Peyer's patch (tissue), 4 donors: ENCODE measurements around the gene RABL6. TPM values are rescaled to one million over a fixed set of nuclear protein-coding genes. Genes with fewer than 3 reads are reported as not detected.
"Not testable (repeated sequence)": the region's sequence is repeated elsewhere in the genome, so short reads cannot be mapped to it uniquely, and the experiment has no call there.

Source experiments
- DNase-seq, 3 donors: peaks; one replicate each; pipeline ENCODE4 v3.0.0-alpha.2; 2017 to 2019
- H3K27ac ChIP-seq, 4 donors: fragments of 200-600 bp; sonication (generic); one replicate each; pipeline ENCODE4 v1.5.1; 2016 to 2019
- H3K27me3 ChIP-seq, 2 donors: fragments of 200-600 bp; sonication (generic); one replicate each; pipeline ENCODE4 v1.5.1; 2019
- H3K36me3 ChIP-seq, 3 donors: fragments of 200-600 bp; sonication (generic); one replicate each; pipeline ENCODE4 v1.5.1; 2016 to 2019
- H3K4me1 ChIP-seq, 4 donors: fragments of 200-600 bp; sonication (generic); one replicate each; pipeline ENCODE4 v1.5.1; 2016 to 2019
- H3K4me3 ChIP-seq, 4 donors: fragments of 200-600 bp; sonication (generic); 1 replicate in 3 of 4; 2 replicates in 1 of 4; pipeline ENCODE4 v1.5.1; 2016 to 2019; ENCODE audit warnings: mild to moderate bottlenecking in 1 of 4
- H3K9me3 ChIP-seq, 4 donors: fragments of 200-600 bp; sonication (generic); one replicate each; pipeline ENCODE4 v1.5.1; 2016 to 2019; ENCODE audit warnings: mild to moderate bottlenecking in 1 of 4
- POLR2A ChIP-seq, 2 donors: fragments of 450-650 bp; IDR thresholded peaks; one replicate each; pipeline ENCODE4 v1.5.1; 2017; ENCODE audit warnings: antibody characterized with exemption in 2 of 2, mild to moderate bottlenecking in 2 of 2, moderate library complexity in 2 of 2
- total RNA-seq, 4 donors: library from RNA; depleted of rRNA; stranded (reverse); fragments of >200 nt; gene quantifications; one replicate each; pipeline ENCODE4 v1.1.0, GENCODE V29; 2016
- TF ChIP-seq, protein P1 (sequence below), 6 experiments: fragments of 450-650 bp in 4 of 6; fragments of 200-600 bp in 2 of 6; sonication (generic) in 1 of 6; IDR thresholded peaks; one replicate each; pipeline ENCODE4 v1.5.1; 2017 to 2019; ENCODE audit warnings: antibody characterized with exemption in 6 of 6, mild to moderate bottlenecking in 3 of 6, moderate library complexity in 1 of 6

Gene RABL6
- total RNA-seq, 4 donors from 2014 or later: 98.4 to 187 (median 134) TPM

DNA sequence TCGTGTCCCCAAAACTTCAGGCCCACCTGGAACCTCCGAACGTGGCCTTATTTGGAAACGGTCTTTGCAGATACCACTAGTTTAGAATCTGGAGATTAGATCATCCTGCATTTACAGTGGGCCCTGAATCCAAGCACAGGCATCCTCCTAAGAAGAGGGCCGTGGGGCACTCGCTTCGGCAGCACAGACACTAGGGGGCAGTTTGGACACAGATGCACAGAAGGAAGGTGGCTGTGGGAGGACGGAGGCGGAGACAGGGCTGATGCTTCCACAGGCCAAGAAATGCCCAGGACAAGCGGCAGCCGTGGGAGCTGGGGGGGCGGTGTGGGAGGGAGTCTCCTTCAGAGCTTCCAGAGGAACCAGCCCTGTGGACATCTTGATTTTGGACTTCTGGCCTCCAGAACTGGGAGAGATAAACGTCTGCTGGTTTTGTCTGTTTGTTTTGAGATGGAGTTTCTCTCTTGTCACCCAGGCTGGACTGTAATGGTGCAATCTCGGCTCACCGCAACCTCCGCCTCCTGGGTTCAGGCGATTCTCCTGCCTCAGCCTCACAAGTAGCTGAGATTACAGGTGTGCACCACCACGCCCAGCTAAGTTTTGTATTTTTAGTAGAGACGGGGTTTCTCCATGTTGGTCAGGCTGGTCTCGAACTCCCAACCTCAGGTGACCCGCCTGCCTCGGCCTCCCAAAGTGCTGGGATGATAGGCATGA, 46.8 kb upstream of the RABL6 start:
- DNase-seq: peak; percentile 49 to 74 (median 61)
- H3K27me3 ChIP-seq, H3K36me3 ChIP-seq, H3K27ac ChIP-seq, H3K9me3 ChIP-seq, H3K4me3 ChIP-seq: not testable (repeated sequence)
- TF ChIP-seq, protein P1, sequence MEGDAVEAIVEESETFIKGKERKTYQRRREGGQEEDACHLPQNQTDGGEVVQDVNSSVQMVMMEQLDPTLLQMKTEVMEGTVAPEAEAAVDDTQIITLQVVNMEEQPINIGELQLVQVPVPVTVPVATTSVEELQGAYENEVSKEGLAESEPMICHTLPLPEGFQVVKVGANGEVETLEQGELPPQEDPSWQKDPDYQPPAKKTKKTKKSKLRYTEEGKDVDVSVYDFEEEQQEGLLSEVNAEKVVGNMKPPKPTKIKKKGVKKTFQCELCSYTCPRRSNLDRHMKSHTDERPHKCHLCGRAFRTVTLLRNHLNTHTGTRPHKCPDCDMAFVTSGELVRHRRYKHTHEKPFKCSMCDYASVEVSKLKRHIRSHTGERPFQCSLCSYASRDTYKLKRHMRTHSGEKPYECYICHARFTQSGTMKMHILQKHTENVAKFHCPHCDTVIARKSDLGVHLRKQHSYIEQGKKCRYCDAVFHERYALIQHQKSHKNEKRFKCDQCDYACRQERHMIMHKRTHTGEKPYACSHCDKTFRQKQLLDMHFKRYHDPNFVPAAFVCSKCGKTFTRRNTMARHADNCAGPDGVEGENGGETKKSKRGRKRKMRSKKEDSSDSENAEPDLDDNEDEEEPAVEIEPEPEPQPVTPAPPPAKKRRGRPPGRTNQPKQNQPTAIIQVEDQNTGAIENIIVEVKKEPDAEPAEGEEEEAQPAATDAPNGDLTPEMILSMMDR (IDR thresholded peaks at IDR 0.05): peak in 4 of 6 experiments; percentile 43 to 46 (median 45)
- H3K4me1 ChIP-seq: peaks cover 0 to 18% (median 0%) of the 10 kb centered on the region in 4 donors

DNA sequence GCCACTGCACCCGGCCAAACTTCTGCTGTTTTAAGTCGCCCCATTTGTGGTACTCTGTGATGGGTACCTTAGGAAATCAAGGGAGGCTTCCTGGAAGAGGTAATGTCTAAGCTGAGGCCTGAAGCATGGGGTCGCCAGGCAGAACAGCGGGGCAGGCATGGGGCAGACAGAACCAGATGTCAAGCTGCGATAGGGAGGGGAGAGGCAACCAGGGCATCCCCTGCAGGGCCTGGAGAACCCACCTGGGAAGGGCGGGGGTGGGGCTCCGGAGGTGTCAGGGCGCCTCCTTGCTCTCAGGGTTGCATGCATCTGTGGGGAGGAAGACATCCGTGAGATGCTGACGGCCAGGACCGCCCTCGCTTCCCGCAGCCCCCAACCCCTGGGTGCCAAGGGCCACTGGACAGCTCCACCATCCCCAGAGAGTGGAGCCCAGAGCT, 46.2 kb upstream of the RABL6 start:
- Histone ChIP-seq H3K4me3 (no peak overlapping the region), H3K9me3 (no peaks in the 10 kb centered on the region), H3K36me3 (no peaks in the 10 kb centered on the region), H3K4me1 (peaks cover 0 to 18% (median 0%) of the 10 kb centered on the region in 4 donors), H3K27me3 (no peaks in the 10 kb centered on the region), H3K27ac (no peak overlapping the region)
- TF ChIP-seq, protein P1 (IDR thresholded peaks at IDR 0.05): no peak
- no peak for TF ChIP-seq POLR2A (IDR thresholded peaks at IDR 0.05)
- DNase-seq: no peak

DNA sequence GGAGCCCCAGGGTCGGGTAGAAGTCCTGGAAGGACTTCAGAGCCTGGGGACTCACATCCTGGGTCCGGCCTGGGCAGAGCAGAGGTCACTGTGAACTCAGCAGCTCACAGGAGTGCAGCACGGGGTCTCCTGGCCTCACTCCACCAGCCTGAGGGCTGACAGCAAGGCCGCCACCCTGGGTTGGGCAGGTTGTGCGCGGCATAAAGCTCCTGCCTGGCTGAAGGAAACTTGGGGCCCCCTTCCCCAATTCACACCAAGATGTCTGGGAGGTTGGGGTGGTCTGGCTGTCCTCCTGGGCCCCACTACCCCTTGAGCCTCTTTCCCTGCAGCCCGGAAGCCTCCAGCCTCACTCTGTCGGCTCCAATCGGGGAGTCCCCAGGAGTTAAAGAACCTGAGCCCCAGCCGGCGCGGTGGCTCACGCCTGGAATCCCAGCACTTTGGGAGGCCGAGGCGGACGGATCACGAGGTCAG, 45.5 kb upstream of the RABL6 start:
- H3K4me3 ChIP-seq: no peak overlapping the region
- no peaks in the 10 kb centered on the region for H3K9me3 ChIP-seq
- H3K36me3 ChIP-seq: no peaks in the 10 kb centered on the region
- no peak overlapping the region for H3K27ac ChIP-seq
- H3K27me3 ChIP-seq: no peaks in the 10 kb centered on the region
- no peak for DNase-seq
- no peak for TF ChIP-seq POLR2A (IDR thresholded peaks at IDR 0.05)
- TF ChIP-seq, protein P1 (IDR thresholded peaks at IDR 0.05): no peak
- H3K4me1 ChIP-seq: peaks cover 0 to 18% (median 0%) of the 10 kb centered on the region in 4 donors

DNA sequence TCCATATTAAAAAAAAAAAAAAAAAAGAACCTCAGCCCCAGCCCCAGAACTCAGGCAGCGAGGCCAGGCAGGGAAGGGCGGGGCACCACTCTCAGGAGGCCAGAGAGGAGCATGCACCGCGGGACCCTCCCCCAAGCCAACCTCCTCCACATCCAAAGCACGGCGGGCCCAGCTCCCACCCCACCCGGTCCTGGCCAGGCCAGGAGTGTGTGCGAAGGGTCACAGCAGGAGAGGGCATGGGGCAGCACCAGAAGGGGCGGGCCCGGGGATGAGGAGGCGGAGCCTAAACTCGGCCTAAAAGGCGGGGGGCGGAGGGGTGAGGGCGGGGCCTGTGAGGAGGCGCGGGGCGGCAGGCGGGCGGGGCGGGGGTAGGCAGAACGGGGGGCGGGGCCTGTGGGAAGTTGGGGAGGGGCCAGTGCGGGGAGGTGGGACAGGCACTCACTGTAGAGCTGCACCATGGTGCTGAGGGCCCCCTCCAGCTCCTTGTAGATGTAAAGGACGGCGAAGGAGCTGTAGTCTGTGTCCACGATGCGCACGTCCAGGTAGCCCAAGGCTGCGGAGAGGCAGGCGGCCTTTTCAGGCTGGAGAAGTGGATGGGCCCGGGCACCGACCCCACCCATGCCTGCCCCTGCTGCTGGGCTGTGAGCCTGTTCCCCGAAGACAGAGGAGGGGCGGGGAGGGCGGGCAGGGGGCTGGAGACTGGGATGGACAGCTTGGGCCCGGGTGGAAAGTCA, 44.7 kb upstream of the RABL6 start:
- no peaks in the 10 kb centered on the region for H3K36me3 ChIP-seq
- no peak overlapping the region for H3K27ac ChIP-seq
- no peak overlapping the region for H3K4me3 ChIP-seq
- H3K4me1 ChIP-seq: peaks cover 0 to 14% (median 0%) of the 10 kb centered on the region in 4 donors
- TF ChIP-seq, protein P1 (IDR thresholded peaks at IDR 0.05): no peak
- no peak for TF ChIP-seq POLR2A (IDR thresholded peaks at IDR 0.05)
- peak in 2 of 3 donors; percentile 48 to 58 for DNase-seq
- H3K9me3 ChIP-seq: no peaks in the 10 kb centered on the region
- H3K27me3 ChIP-seq: no peaks in the 10 kb centered on the region

DNA sequence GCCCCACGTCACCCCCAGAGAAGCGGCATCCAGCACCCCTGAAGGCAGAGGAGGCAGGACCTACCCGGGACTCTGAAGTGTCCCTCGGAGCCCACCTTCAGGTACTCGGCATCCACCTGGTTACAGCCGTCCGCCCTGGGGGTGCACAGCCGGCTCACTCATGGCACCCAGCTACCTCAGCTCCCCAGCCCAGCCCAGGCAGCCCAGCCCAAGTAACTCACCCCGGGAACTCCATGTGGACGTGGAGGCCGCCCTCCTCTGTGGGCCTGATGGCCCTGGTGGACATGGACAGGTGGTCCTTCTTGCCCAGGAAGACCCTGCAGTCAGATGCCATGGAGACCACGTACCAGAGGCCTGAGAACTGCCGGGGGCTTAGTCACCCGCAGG, 44.1 kb upstream of the RABL6 start:
- Histone ChIP-seq H3K27me3 (no peaks in the 10 kb centered on the region), H3K9me3 (no peaks in the 10 kb centered on the region)
- TF ChIP-seq, protein P1 (IDR thresholded peaks at IDR 0.05): no peak
- TF ChIP-seq POLR2A (IDR thresholded peaks at IDR 0.05): no peak

More for the DNA sequence above, 44.1 kb upstream of the RABL6 start:
- H3K27ac ChIP-seq: no peak overlapping the region
- no peak overlapping the region for H3K4me3 ChIP-seq
- H3K4me1 ChIP-seq: peaks cover 0 to 9% (median 0%) of the 10 kb centered on the region in 4 donors
- no peaks in the 10 kb centered on the region for H3K36me3 ChIP-seq
- no peak for DNase-seq
